B cell (primary cell): ENCODE data around the gene TUNAR.

Experiments
- CTCF ChIP-seq: fragments of 200-600 bp; IDR thresholded peaks from one replicate; pipeline ENCODE4 v1.8.0; 2022; ENCODE audit warnings: antibody characterized with exemption, mild to moderate bottlenecking
- EZH2 ChIP-seq: IDR thresholded peaks from 2 replicates; pipeline ENCODE4 v1.6.1; 2012; ENCODE audit warnings: borderline replicate concordance, low read depth, mild to moderate bottlenecking, moderate library complexity, low read length; ENCODE audit not compliant: insufficient read depth, poor library complexity, severe bottlenecking

- TF ChIP-seq CTCF, result no peak
- TF ChIP-seq EZH2, result no peak
Observed at GRCh38 chr14:95935228-95935822, 58.7 kb downstream of the TUNAR start.
